Choroid plexus epithelial cell (primary cell): ENCODE data around the gene AGO4.

Source experiments
- DNase-seq: peaks from one replicate; pipeline ENCODE4 v3.0.0-alpha.2; 2010; ENCODE audit warnings: low read depth
- H3K4me3 ChIP-seq: 2 replicates; pipeline ENCODE4 v1.5.1; 2011; ENCODE audit warnings: low read depth, mild to moderate bottlenecking, control low read depth, low read length, moderate library complexity
- TF ChIP-seq, protein P1 (sequence below): conservative IDR thresholded peaks from 2 replicates; pipeline ENCODE4 v1.5.1; 2011; ENCODE audit warnings: low read depth, mild to moderate bottlenecking, control low read depth, inconsistent platforms, low read length, moderate library complexity

The AGO4 gene

DNA sequence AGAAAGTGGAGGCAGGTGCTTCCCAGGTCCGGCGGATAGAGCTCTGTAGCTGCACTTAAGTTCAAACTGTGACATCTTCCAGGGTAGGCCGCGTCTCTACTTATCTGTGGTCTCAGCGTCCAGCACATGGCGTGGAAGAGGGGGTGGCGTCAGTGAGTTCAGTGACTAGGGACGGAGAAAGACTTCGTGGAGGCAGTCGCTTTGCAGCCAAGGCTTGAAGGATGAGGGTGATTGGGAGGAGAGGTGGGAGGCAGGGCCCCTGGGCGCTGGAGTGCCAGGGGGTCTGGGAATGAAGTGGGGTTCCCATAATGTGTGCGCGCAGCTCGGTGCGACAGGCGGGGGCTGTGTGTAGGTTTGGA lies 74.7 kb downstream of the AGO4 start:
- H3K4me3 ChIP-seq, result peak overlapping the region; percentile 77
- TF ChIP-seq, protein P1, sequence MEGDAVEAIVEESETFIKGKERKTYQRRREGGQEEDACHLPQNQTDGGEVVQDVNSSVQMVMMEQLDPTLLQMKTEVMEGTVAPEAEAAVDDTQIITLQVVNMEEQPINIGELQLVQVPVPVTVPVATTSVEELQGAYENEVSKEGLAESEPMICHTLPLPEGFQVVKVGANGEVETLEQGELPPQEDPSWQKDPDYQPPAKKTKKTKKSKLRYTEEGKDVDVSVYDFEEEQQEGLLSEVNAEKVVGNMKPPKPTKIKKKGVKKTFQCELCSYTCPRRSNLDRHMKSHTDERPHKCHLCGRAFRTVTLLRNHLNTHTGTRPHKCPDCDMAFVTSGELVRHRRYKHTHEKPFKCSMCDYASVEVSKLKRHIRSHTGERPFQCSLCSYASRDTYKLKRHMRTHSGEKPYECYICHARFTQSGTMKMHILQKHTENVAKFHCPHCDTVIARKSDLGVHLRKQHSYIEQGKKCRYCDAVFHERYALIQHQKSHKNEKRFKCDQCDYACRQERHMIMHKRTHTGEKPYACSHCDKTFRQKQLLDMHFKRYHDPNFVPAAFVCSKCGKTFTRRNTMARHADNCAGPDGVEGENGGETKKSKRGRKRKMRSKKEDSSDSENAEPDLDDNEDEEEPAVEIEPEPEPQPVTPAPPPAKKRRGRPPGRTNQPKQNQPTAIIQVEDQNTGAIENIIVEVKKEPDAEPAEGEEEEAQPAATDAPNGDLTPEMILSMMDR, result no peak
- no peak for DNase-seq

DNA sequence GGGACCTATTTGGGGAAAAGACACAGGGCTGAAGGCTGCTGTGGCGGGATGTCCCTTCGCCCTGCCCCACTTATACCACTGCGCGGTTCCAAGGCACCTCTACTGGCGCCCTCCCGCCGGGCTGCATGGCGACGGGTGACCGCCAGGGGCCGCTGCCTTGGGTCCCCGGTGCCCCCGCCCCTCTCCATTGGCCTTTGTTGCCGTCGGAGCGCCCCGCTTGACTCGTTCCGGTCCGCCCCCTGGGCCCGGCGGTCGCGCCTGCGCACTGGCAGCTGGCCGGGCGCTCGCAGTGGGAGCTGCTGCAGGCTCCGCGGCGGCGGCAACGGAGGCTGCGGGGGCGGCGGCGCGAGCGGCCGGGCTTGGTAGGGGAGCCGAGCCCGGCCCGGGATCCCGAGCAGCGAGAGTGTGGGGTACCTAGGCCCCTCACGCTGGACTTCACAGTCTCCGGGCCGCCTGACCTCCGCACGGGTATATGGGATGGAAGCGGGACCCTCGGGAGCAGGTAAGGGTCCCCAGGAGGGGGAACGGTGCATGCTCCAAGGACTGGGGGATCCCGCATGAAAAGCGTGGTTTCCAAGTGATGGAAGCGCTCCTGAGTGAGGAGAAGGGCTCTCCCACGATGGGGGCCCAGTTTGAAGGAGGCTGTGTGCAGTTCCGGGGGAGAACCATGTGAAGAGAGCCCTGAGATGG lies 75.3 kb downstream of the AGO4 start, which contains the start of gene AGO1:
Gene AGO1 (plus strand): TSS at position 265 of the 690 bp plus-strand sequence. CDS start 213 bp downstream, at position 478.
- peak within 1 kb of the TSS; percentile 77 for H3K4me3 ChIP-seq
- peak; percentile 94 for DNase-seq
- TF ChIP-seq, protein P1, result peak; percentile 73

DNA sequence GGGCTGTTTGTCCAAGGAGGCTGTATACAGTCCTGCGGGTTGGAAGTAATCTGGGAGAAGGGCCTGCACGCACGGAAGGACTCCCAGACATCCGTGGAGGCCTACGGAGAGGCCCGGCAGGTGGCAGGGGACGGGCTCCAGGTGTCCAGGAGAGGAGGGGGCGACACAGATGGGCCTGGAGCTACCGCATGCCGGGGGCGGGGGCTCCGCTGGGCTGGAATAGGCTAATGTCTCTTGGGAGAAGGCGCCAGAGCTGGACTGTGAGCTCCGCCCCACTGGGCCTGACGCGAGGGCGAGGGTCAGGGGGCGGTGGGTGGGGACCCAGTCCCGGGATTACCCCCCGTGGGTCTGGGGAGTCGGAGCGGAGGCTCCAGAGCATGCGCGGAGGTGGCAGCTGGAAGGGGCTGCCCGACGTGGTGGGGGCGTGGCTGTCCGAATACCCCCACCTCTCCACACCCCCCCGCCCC lies 75.9 kb downstream of the AGO4 start:
- peak; percentile 59 for DNase-seq
- TF ChIP-seq, protein P1, result no peak
- peak overlapping the region; percentile 77 for H3K4me3 ChIP-seq

DNA sequence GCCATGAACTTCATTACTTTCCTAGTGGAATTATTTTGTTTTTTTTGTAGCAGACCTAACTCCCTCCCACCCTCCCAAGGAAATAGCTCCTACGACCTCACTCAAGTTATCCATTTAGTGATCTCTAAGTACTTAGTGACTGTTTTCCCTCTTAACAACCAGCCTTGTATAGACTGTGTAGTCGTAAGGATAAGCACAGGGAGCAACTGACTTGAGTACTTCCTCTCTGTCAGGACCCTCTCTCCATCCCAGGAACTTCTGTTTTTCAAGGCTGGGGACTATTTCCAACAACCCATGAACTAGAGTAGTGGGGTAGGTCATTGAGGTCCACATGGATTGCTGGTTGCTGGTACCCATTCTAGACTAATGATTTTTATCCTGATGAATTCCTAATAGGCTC lies 77.1 kb downstream of the AGO4 start:
- DNase-seq, result no peak
- no peak overlapping the region for H3K4me3 ChIP-seq

DNA sequence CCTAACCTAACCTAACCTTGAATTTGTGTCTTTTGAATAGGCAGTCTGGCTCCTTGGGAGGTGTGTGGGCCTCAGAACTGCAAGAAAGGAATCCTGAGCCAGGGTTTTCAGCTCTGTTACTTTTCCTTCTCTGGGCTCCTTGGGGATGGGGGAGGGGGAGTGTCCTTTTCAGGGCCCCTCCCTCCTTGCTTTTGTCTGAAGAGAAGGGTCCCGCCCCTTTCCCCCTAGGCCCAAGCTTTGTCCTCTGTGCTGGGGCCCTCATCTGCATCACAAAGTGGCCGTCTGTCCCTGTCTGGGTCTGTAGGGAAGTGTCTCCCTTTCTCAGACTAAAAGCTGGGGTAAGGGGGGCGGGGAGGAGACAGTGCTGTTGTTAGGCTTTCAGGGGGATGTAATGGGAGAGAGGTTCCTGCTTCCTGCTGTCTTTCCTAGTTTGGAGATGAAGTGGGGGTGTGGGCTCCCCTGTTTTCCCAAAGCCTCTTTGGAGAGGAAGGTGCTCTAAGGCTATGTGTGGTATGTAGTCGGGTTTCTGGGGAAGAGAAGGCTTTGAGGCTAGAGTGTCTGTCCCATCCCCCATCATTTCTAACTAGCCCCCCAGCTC lies 78.2 kb downstream of the AGO4 start:
- DNase-seq, result no peak
- no peak overlapping the region for H3K4me3 ChIP-seq
- TF ChIP-seq, protein P1, result no peak

More for the DNA sequence above, 77.1 kb downstream of the AGO4 start:
- TF ChIP-seq, protein P1, result no peak

DNA sequence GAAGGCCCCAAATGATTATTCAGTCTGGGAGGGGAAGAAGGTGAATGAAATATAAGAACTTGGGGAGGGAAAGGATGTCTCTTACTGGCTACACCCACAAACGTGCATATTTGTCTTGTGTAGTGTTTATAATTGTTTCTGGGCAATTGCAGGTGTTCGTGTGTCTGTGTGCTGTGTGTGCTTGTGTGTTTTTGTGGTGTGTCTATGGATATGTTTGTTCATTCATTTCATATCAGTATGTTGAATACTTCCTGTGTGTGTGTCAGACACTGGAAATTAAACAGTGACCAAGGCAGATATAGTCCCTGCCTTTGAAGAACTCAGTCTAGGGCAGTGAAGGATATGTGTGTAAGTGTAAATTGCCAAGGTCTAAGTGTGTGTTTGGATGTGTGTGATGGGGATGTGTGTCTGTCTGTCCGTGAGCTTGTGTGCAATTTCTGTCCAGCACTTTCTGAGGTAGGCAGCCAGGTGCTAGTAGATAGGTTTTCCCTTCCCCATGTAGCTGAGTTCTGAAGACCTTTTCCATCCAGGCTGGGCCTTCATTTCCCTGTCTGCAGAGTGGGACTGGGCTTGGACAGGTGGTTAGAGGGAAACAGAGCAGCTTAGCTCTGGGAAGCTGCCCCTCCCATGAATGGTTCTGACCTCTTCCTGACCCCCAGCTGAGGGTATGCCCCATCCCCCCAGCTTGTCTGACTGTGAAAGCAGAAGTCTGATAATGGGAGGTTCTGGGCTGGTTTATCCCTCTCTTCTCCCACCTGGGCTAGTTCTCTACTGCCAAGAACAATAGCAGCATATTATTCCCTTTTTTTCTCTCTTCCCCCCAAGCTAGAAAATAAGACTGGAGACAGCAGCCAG lies 79.0 kb downstream of the AGO4 start:
- TF ChIP-seq, protein P1, result no peak
- DNase-seq, result peak; percentile 9
- H3K4me3 ChIP-seq, result no peak overlapping the region
